Bronchial smooth muscle cell (primary cell): ENCODE results near the gene PCK2. TPM values are rescaled to one million over a fixed set of nuclear protein-coding genes. Genes with fewer than 3 reads are reported as not detected.

Experiments used
- total RNA-seq: library from RNA; depleted of rRNA; stranded (reverse); fragments of >200 nt; gene quantifications from 2 replicates; pipeline ENCODE4 v1.2.1, GENCODE V29; 2014

PCK2 gene
- total RNA-seq = 14.5 and 17.0 TPM in 2 replicates

GRCh38 chr14:24093901-24094840 is at the start of gene PCK2:
Gene PCK2 (plus strand): TSS chr14:24094311. CDS start chr14:24094406, 95 bp downstream.

GRCh38 chr14:24051789-24052655 is 42.1 kb upstream of the PCK2 start, which contains the start of gene CARMIL3:
Gene CARMIL3 (plus strand): TSS chr14:24052009. CDS start chr14:24052154, 145 bp downstream.

GRCh38 chr14:24071144-24071697 is 22.9 kb upstream of the PCK2 start, which contains the start of gene CPNE6:
Gene CPNE6 (plus strand): TSS chr14:24071562. CDS start chr14:24072937, 1,375 bp downstream.

GRCh38 chr14:24114532-24115421 is 20.7 kb downstream of the PCK2 start, which contains the start of the genes DCAF11 and NRL:
Gene DCAF11 (plus strand): TSS chr14:24114777. CDS start chr14:24115595, 818 bp downstream.
Gene NRL (minus strand): TSS chr14:24114949. CDS start chr14:24082848, 32,101 bp downstream.

GRCh38 chr14:24130380-24130716 is 36.2 kb downstream of the PCK2 start, which contains the start of gene FITM1:
Gene FITM1 (plus strand): TSS chr14:24130659. CDS start chr14:24131564, 905 bp downstream.

GRCh38 chr14:24135834-24136683 is 41.9 kb downstream of the PCK2 start, which contains the start of gene PSME1:
Gene PSME1 (plus strand): TSS chr14:24136194. CDS start chr14:24136263, 69 bp downstream.

GRCh38 chr14:24141097-24141880 is 47.2 kb downstream of the PCK2 start, which contains the start of gene EMC9:
Gene EMC9 (minus strand): TSS chr14:24141591. CDS start chr14:24141304, 287 bp downstream.

GRCh38 chr14:24146453-24146977 is 52.4 kb downstream of the PCK2 start, which contains the start of gene PSME2:
Gene PSME2 (minus strand): TSS chr14:24146610. CDS start chr14:24146581, 29 bp downstream.

GRCh38 chr14:24146978-24147760 is 53.1 kb downstream of the PCK2 start, which contains the start of gene RNF31:
Gene RNF31 (plus strand): TSS chr14:24147498. CDS start chr14:24147699, 201 bp downstream.

Other genes with a start within 250 kb of the PCK2 start
- gene DHRS4, start 140.5 kb upstream of the PCK2 start, total RNA-seq = 61.6 and 72.0 TPM in 2 replicates
- gene DHRS4L2, start 105.4 kb upstream of the PCK2 start, total RNA-seq = 21.6 and 26.6 TPM in 2 replicates
- under 0.01 and 0.17 TPM in 2 replicates for gene CARMIL3, start 42.3 kb upstream of the PCK2 start, total RNA-seq
- gene CPNE6, start 22.7 kb upstream of the PCK2 start, total RNA-seq = not detected in 2 replicates
- gene DCAF11, start 20.5 kb downstream of the PCK2 start, total RNA-seq = 58.0 and 74.9 TPM in 2 replicates
- 0.95 and 1.0 TPM in 2 replicates for gene NRL, start 20.6 kb downstream of the PCK2 start, total RNA-seq
- 0.16 TPM in 1 of 2 replicates, not detected in the other for gene FITM1, start 36.3 kb downstream of the PCK2 start, total RNA-seq
- 93.1 and 102 TPM in 2 replicates for gene PSME1, start 41.9 kb downstream of the PCK2 start, total RNA-seq
- gene EMC9, start 47.3 kb downstream of the PCK2 start, total RNA-seq = 11.9 and 13.9 TPM in 2 replicates
- 60.0 and 106 TPM in 2 replicates for gene PSME2, start 52.3 kb downstream of the PCK2 start, total RNA-seq
- 22.2 and 25.8 TPM in 2 replicates for gene RNF31, start 53.2 kb downstream of the PCK2 start, total RNA-seq
- gene IRF9, start 67.0 kb downstream of the PCK2 start, total RNA-seq = 101 and 116 TPM in 2 replicates
- gene REC8, start 77.8 kb downstream of the PCK2 start, total RNA-seq = 0.77 and 1.4 TPM in 2 replicates
- gene IPO4, start 94.5 kb downstream of the PCK2 start, total RNA-seq = 24.0 and 24.3 TPM in 2 replicates
- 50.9 and 54.5 TPM in 2 replicates for gene TM9SF1, start 101.1 kb downstream of the PCK2 start, total RNA-seq
- gene TSSK4, start 111.4 kb downstream of the PCK2 start, total RNA-seq = 0.16 TPM in 1 of 2 replicates, not detected in the other
- gene CHMP4A, start 119.2 kb downstream of the PCK2 start, total RNA-seq = 18.6 and 23.8 TPM in 2 replicates
- 15.3 and 17.8 TPM in 2 replicates for gene MDP1, start 121.8 kb downstream of the PCK2 start, total RNA-seq
- gene NEDD8, start 138.1 kb downstream of the PCK2 start, total RNA-seq = 277 and 335 TPM in 2 replicates
- 118 and 120 TPM in 2 replicates for gene GMPR2, start 138.6 kb downstream of the PCK2 start, total RNA-seq
- gene TINF2, start 148.3 kb downstream of the PCK2 start, total RNA-seq = 36.6 and 48.1 TPM in 2 replicates
- 0.16 and 0.86 TPM in 2 replicates for gene TGM1, start 168.9 kb downstream of the PCK2 start, total RNA-seq
- 16.9 and 18.7 TPM in 2 replicates for gene RABGGTA, start 177.3 kb downstream of the PCK2 start, total RNA-seq
- 11.2 and 14.7 TPM in 2 replicates for gene DHRS1, start 205.5 kb downstream of the PCK2 start, total RNA-seq
- gene NOP9, start 205.5 kb downstream of the PCK2 start, total RNA-seq = 13.4 and 13.9 TPM in 2 replicates
- 1.3 and 1.4 TPM in 2 replicates for gene CIDEB, start 213.7 kb downstream of the PCK2 start, total RNA-seq
- gene LTB4R2, start 215.8 kb downstream of the PCK2 start, total RNA-seq = 1.9 and 2.7 TPM in 2 replicates
- gene LTB4R, start 217.2 kb downstream of the PCK2 start, total RNA-seq = 0.94 and 1.1 TPM in 2 replicates
- 1.4 and 9.3 TPM in 2 replicates for gene ADCY4, start 240.8 kb downstream of the PCK2 start, total RNA-seq
- gene RIPK3, start 245.7 kb downstream of the PCK2 start, total RNA-seq = 2.5 and 6.2 TPM in 2 replicates